ENCODE results near the gene FAM78A.

FAM78A gene

GRCh38 chr9:131308906-131309529, 32.7 kb upstream of the FAM78A start:
- H3K27me3 ChIP-seq = no peaks in the 10 kb centered on the region
- no peaks in the 10 kb centered on the region for H3K36me3 ChIP-seq
- H3K4me1 ChIP-seq = no peaks in the 10 kb centered on the region
- no peaks in the 10 kb centered on the region for H3K9me3 ChIP-seq
- no peak for DNase-seq
- H3K4me3 ChIP-seq (ENCODE audit: low read depth, low read length) = no peak overlapping the region
- TF ChIP-seq, protein P1, sequence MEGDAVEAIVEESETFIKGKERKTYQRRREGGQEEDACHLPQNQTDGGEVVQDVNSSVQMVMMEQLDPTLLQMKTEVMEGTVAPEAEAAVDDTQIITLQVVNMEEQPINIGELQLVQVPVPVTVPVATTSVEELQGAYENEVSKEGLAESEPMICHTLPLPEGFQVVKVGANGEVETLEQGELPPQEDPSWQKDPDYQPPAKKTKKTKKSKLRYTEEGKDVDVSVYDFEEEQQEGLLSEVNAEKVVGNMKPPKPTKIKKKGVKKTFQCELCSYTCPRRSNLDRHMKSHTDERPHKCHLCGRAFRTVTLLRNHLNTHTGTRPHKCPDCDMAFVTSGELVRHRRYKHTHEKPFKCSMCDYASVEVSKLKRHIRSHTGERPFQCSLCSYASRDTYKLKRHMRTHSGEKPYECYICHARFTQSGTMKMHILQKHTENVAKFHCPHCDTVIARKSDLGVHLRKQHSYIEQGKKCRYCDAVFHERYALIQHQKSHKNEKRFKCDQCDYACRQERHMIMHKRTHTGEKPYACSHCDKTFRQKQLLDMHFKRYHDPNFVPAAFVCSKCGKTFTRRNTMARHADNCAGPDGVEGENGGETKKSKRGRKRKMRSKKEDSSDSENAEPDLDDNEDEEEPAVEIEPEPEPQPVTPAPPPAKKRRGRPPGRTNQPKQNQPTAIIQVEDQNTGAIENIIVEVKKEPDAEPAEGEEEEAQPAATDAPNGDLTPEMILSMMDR (IDR thresholded peaks at IDR 0.05; ENCODE audit: low read depth, low read length) = no peak

DNA sequence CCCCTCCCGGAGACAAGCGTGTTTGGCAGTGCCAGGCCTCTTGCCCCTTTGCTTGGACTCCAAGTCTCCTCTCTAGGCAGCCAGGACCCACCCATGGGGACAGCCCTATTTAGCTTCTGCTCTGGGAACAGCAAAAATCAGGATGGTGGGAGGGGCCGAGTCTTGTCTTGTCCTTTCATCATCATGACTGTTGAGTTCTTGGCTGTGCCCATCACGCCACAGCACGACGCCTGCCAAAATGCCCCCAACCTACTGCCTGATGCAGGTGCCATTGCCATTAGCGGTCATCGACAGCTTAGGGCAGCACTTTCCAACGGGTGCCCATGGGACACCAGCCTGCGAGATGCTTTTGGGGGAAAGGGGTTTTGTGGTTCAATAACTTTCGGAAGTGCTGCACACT, 32.1 kb upstream of the FAM78A start:
- DNase-seq = no peak
- Histone ChIP-seq H3K4me1 (no peaks in the 10 kb centered on the region), H3K27me3 (no peaks in the 10 kb centered on the region), H3K9me3 (no peaks in the 10 kb centered on the region), H3K4me3 (ENCODE audit: low read depth, low read length) (no peak overlapping the region), H3K36me3 (no peaks in the 10 kb centered on the region)
- TF ChIP-seq, protein P1 (IDR thresholded peaks at IDR 0.05; ENCODE audit: low read depth, low read length) = no peak

- Histone ChIP-seq H3K9me3 (no peaks in the 10 kb centered on the region), H3K4me3 (ENCODE audit: low read depth, low read length) (no peak overlapping the region), H3K36me3 (no peaks in the 10 kb centered on the region), H3K4me1 (no peaks in the 10 kb centered on the region), H3K27me3 (no peaks in the 10 kb centered on the region)
- TF ChIP-seq, protein P1 (IDR thresholded peaks at IDR 0.05; ENCODE audit: low read depth, low read length) = no peak
- DNase-seq = peak; percentile 41
These were observed 31.7 kb upstream of the FAM78A start for GRCh38 chr9:131307974-131308373.

GRCh38 chr9:131306397-131307004, 30.2 kb upstream of the FAM78A start:
- TF ChIP-seq, protein P1 (IDR thresholded peaks at IDR 0.05; ENCODE audit: low read depth, low read length) = no peak
- Histone ChIP-seq H3K27me3 (no peaks in the 10 kb centered on the region), H3K9me3 (no peaks in the 10 kb centered on the region), H3K36me3 (no peaks in the 10 kb centered on the region), H3K4me3 (ENCODE audit: low read depth, low read length) (no peak overlapping the region), H3K4me1 (no peaks in the 10 kb centered on the region)
- no peak for DNase-seq

- no peak for DNase-seq
- no peak overlapping the region for H3K4me3 ChIP-seq (ENCODE audit: low read depth, low read length)
- TF ChIP-seq, protein P1 (IDR thresholded peaks at IDR 0.05; ENCODE audit: low read depth, low read length) = no peak
These were observed 28.5 kb upstream of the FAM78A start for GRCh38 chr9:131304676-131305355.

More at GRCh38 chr9:131304676-131305355, 28.5 kb upstream of the FAM78A start:
- Histone ChIP-seq H3K9me3 (no peaks in the 10 kb centered on the region), H3K4me1 (no peaks in the 10 kb centered on the region), H3K36me3 (no peaks in the 10 kb centered on the region), H3K27me3 (no peaks in the 10 kb centered on the region)
